ENCODE measurements around the gene SLITRK3. TPM values are rescaled to one million over a fixed set of nuclear protein-coding genes. Genes with fewer than 3 reads are reported as not detected.

Gene SLITRK3
- total RNA-seq, 1 experiment from 2014 or later = not detected

DNA sequence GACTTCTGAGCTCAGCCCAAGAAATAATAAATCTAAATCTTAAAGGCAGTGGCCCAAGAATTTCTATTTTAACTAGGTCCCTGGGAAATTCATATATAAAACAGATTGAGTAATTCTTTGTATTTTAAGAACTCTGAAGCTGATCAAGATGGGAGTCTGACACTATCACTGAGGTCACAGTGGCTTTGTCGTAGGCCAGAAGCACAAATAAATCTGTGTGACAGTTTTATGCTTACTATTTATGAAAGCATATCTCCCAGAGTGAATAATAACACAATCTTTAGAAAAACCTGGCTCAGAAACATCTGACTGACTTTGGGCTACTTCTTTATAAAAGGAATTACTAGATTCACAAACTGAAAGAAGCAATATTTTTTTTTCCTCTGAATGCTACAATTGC is 51.9 kb downstream of the SLITRK3 start:
- POLR2A ChIA-PET = no interaction called here
- H3K36me3 ChIP-seq (ENCODE audit: control insufficient read depth in 1 of 2, insufficient read depth in 2 of 2, low read length in 2 of 2) = no peaks in the 10 kb centered on the region
- H3K27ac ChIP-seq (ENCODE audit: low read depth, low read length) = no peak overlapping the region
- H2AFZ ChIP-seq (ENCODE audit: low read depth, low read length, poor library complexity, severe bottlenecking) = no peak overlapping the region
- H3K9me3 ChIP-seq (ENCODE audit: control insufficient read depth in 1 of 2, insufficient read depth in 1 of 2, low read depth in 1 of 2, low read length in 2 of 2) = no peaks in the 10 kb centered on the region
- no peaks in the 10 kb centered on the region for H4K20me1 ChIP-seq (ENCODE audit: insufficient read depth)
- TF ChIP-seq MAX (IDR thresholded peaks at IDR 0.05) = no peak
- no peak for TF ChIP-seq ZFX (IDR thresholded peaks at IDR 0.05)
- TF ChIP-seq TCF7L2 (IDR thresholded peaks at IDR 0.05; ENCODE audit: borderline replicate concordance, extremely low read depth, insufficient read depth, insufficient read length) = no peak
- no peak for TF ChIP-seq CBX3 (IDR thresholded peaks at IDR 0.05; ENCODE audit: low read depth)
- no peak for TF ChIP-seq ZBTB33 (IDR thresholded peaks at IDR 0.05; ENCODE audit: extremely low read depth, insufficient replicate concordance, low read length)
- TF ChIP-seq POLR2AphosphoS5 (IDR thresholded peaks at IDR 0.05; ENCODE audit: low read depth, low read length) = no peak
- no peak for TF ChIP-seq CEBPB (IDR thresholded peaks at IDR 0.05; ENCODE audit: low read depth)
- TF ChIP-seq EZH2 (IDR thresholded peaks at IDR 0.05) = no peak
- TF ChIP-seq RAD21 (IDR thresholded peaks at IDR 0.05; ENCODE audit: low read depth) = no peak
- TF ChIP-seq SRF (IDR thresholded peaks at IDR 0.05; ENCODE audit: low read depth) = no peak
- TF ChIP-seq POLR2A (IDR thresholded peaks at IDR 0.05; ENCODE audit: borderline replicate concordance, extremely low read depth, insufficient read depth, insufficient read length) = no peak
- TF ChIP-seq ELF1 (IDR thresholded peaks at IDR 0.05; ENCODE audit: borderline replicate concordance, low read depth) = no peak
- TF ChIP-seq SP1 (IDR thresholded peaks at IDR 0.05; ENCODE audit: low read depth) = no peak
- TF ChIP-seq JUND (IDR thresholded peaks at IDR 0.05) = no peak
- TF ChIP-seq, protein P1, sequence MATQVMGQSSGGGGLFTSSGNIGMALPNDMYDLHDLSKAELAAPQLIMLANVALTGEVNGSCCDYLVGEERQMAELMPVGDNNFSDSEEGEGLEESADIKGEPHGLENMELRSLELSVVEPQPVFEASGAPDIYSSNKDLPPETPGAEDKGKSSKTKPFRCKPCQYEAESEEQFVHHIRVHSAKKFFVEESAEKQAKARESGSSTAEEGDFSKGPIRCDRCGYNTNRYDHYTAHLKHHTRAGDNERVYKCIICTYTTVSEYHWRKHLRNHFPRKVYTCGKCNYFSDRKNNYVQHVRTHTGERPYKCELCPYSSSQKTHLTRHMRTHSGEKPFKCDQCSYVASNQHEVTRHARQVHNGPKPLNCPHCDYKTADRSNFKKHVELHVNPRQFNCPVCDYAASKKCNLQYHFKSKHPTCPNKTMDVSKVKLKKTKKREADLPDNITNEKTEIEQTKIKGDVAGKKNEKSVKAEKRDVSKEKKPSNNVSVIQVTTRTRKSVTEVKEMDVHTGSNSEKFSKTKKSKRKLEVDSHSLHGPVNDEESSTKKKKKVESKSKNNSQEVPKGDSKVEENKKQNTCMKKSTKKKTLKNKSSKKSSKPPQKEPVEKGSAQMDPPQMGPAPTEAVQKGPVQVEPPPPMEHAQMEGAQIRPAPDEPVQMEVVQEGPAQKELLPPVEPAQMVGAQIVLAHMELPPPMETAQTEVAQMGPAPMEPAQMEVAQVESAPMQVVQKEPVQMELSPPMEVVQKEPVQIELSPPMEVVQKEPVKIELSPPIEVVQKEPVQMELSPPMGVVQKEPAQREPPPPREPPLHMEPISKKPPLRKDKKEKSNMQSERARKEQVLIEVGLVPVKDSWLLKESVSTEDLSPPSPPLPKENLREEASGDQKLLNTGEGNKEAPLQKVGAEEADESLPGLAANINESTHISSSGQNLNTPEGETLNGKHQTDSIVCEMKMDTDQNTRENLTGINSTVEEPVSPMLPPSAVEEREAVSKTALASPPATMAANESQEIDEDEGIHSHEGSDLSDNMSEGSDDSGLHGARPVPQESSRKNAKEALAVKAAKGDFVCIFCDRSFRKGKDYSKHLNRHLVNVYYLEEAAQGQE (IDR thresholded peaks at IDR 0.05; ENCODE audit: low read depth) = no peak
- TF ChIP-seq, protein P2, sequence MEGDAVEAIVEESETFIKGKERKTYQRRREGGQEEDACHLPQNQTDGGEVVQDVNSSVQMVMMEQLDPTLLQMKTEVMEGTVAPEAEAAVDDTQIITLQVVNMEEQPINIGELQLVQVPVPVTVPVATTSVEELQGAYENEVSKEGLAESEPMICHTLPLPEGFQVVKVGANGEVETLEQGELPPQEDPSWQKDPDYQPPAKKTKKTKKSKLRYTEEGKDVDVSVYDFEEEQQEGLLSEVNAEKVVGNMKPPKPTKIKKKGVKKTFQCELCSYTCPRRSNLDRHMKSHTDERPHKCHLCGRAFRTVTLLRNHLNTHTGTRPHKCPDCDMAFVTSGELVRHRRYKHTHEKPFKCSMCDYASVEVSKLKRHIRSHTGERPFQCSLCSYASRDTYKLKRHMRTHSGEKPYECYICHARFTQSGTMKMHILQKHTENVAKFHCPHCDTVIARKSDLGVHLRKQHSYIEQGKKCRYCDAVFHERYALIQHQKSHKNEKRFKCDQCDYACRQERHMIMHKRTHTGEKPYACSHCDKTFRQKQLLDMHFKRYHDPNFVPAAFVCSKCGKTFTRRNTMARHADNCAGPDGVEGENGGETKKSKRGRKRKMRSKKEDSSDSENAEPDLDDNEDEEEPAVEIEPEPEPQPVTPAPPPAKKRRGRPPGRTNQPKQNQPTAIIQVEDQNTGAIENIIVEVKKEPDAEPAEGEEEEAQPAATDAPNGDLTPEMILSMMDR (IDR thresholded peaks at IDR 0.05 in 2 of 3, conservative IDR thresholded peaks at IDR 0.05 in 1 of 3; ENCODE audit: borderline replicate concordance in 1 of 3, insufficient read depth in 1 of 3, low read depth in 2 of 3, low read length in 2 of 3) = no peak
- no peak for TF ChIP-seq SIN3A (IDR thresholded peaks at IDR 0.05; ENCODE audit: low read depth)
- no peak for DNase-seq (ENCODE audit: low read depth, low spot score)
- H3K4me3 ChIP-seq (replicated peaks in 1 of 2; ENCODE audit: low read depth in 1 of 2, low read length in 2 of 2) = no peak overlapping the region
- no TSS peak for BruUV-seq (replicated peaks)
- RAD21 ChIA-PET (ENCODE audit: low non-redundant PET in 1 of 2, low total read pairs in 2 of 2, uncharacterized antibody in 2 of 2, unreplicated experiment in 2 of 2) = no interaction called here
- ATAC-seq = no peak
- intact Hi-C loops (cut with micrococcal nuclease) = no loop called here
- H3K27me3 ChIP-seq (ENCODE audit: insufficient read depth, low read length) = no peaks in the 10 kb centered on the region
- no peaks in the 10 kb centered on the region for H3K9me2 ChIP-seq (ENCODE audit: insufficient read depth)
- CTCF ChIA-PET = no interaction called here
- no peak overlapping the region for H3K9ac ChIP-seq (ENCODE audit: low read length)
- no peak overlapping the region for H3K4me2 ChIP-seq (ENCODE audit: low read length)
- H3K4me1 ChIP-seq (ENCODE audit: control insufficient read depth in 1 of 2, insufficient read depth in 2 of 2, low read length in 2 of 2) = no peaks in the 10 kb centered on the region
- H3K79me2 ChIP-seq (ENCODE audit: insufficient read depth, low read length) = no peaks in the 10 kb centered on the region
